ENCODE data around the gene TRIM15.
"Not testable (repeated sequence)": the region's sequence is repeated elsewhere in the genome, so short reads cannot be mapped to it uniquely, and the experiment has no call there.

Gene TRIM15
- long read RNA-seq: 0 reads

GRCh38 chr6:30163090-30163917, at the start of gene TRIM15:
Gene TRIM15 (plus strand): TSS chr6:30163546. CDS start chr6:30163685, 139 bp downstream.
- TF ChIP-seq POLR2AphosphoS5 (IDR thresholded peaks at IDR 0.05; ENCODE audit: low read depth) (no peak), CTCF (IDR thresholded peaks at IDR 0.05; ENCODE audit: insufficient read depth, low read length) (no peak), REST (IDR thresholded peaks at IDR 0.05; ENCODE audit: insufficient replicate concordance, low read depth) (no peak), SPI1 (IDR thresholded peaks at IDR 0.05; ENCODE audit: borderline replicate concordance, low read depth) (no peak), GABPA (IDR thresholded peaks at IDR 0.05; ENCODE audit: low read depth) (no peak)
- no peak for DNase-seq (ENCODE audit: low read depth in 1 of 2, low spot score in 1 of 2)
- Histone ChIP-seq H3K4me3 (replicated peaks; ENCODE audit: insufficient read depth, low read length) (no peak within 1 kb of the TSS), H3K27ac (replicated peaks) (no peak within 1 kb of the TSS), H3K27me3 (ENCODE audit: insufficient read depth, poor library complexity, severe bottlenecking) (peaks cover 8% of the 10 kb centered on the region)

DNA sequence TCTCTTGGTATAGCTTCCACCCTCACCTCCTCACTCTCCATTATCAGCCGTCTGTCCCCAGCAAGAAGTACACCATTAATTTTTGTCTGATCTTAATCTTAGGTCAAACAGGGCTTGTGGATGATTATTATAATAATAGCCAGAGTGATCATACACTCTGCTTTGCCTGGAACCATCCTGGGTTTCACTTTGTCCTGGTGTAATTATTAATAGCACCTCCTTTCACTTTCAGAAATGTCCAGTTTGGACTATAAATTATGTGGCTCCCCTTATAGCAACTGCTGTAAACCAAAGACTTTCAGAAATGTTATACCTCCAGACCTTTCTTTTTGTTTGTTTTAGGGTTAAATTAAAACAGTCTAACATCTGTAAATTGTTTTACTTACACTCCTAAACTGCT, 49.5 kb upstream of the TRIM15 start:
- no peak overlapping the region for H3K27ac ChIP-seq (replicated peaks)
- H3K27me3 ChIP-seq (ENCODE audit: insufficient read depth, poor library complexity, severe bottlenecking): peaks cover 22% of the 10 kb centered on the region
- DNase-seq (ENCODE audit: low read depth in 1 of 2, low spot score in 1 of 2): no peak
- TF ChIP-seq SPI1 (IDR thresholded peaks at IDR 0.05; ENCODE audit: borderline replicate concordance, low read depth) (no peak), CTCF (IDR thresholded peaks at IDR 0.05; ENCODE audit: insufficient read depth, low read length) (no peak), REST (IDR thresholded peaks at IDR 0.05; ENCODE audit: insufficient replicate concordance, low read depth) (no peak), POLR2AphosphoS5 (IDR thresholded peaks at IDR 0.05; ENCODE audit: low read depth) (no peak), GABPA (IDR thresholded peaks at IDR 0.05; ENCODE audit: low read depth) (no peak)
- H3K4me3 ChIP-seq (replicated peaks; ENCODE audit: insufficient read depth, low read length): no peak overlapping the region

- TF ChIP-seq SPI1 (IDR thresholded peaks at IDR 0.05; ENCODE audit: borderline replicate concordance, low read depth) (no peak), GABPA (IDR thresholded peaks at IDR 0.05; ENCODE audit: low read depth) (no peak), POLR2AphosphoS5 (IDR thresholded peaks at IDR 0.05; ENCODE audit: low read depth) (no peak), CTCF (IDR thresholded peaks at IDR 0.05; ENCODE audit: insufficient read depth, low read length) (no peak), REST (IDR thresholded peaks at IDR 0.05; ENCODE audit: insufficient replicate concordance, low read depth) (no peak)
- no peak for DNase-seq (ENCODE audit: low read depth in 1 of 2, low spot score in 1 of 2)
- Histone ChIP-seq H3K27ac (replicated peaks) (no peak overlapping the region), H3K27me3 (ENCODE audit: insufficient read depth, poor library complexity, severe bottlenecking) (peaks cover 20% of the 10 kb centered on the region), H3K4me3 (replicated peaks; ENCODE audit: insufficient read depth, low read length) (no peak overlapping the region)
Measured at GRCh38 chr6:30116724-30117123, 46.6 kb upstream of the TRIM15 start.

GRCh38 chr6:30118691-30119090, 44.7 kb upstream of the TRIM15 start:
- not testable (repeated sequence) for H3K27me3 ChIP-seq (ENCODE audit: insufficient read depth, poor library complexity, severe bottlenecking); H3K27ac ChIP-seq (replicated peaks); DNase-seq (ENCODE audit: low read depth in 1 of 2, low spot score in 1 of 2); H3K4me3 ChIP-seq (replicated peaks; ENCODE audit: insufficient read depth, low read length)

Data from HL-60 (cell line).